ENCODE results near the gene LGALS3BP.

- TF ChIP-seq CTCF (IDR thresholded peaks at IDR 0.05; ENCODE audit: low read depth, low read length, missing input control): no peak
- no peak for TF ChIP-seq GABPA (IDR thresholded peaks at IDR 0.05 in 1 of 2, conservative IDR thresholded peaks at IDR 0.05 in 1 of 2)
- TF ChIP-seq ATF3 (IDR thresholded peaks at IDR 0.05): no peak
- TF ChIP-seq RAD21 (IDR thresholded peaks at IDR 0.05): no peak
- TF ChIP-seq REST (IDR thresholded peaks at IDR 0.05): no peak
- TF ChIP-seq JUND (IDR thresholded peaks at IDR 0.05): no peak
- no peak for TF ChIP-seq NR2F2 (IDR thresholded peaks at IDR 0.05)
- TF ChIP-seq YY1 (IDR thresholded peaks at IDR 0.05): no peak
- no peak for TF ChIP-seq SP1 (IDR thresholded peaks at IDR 0.05)
- TF ChIP-seq RXRA (IDR thresholded peaks at IDR 0.05): no peak
Observed at GRCh38 chr17:78946631-78947030, 33.1 kb downstream of the LGALS3BP start.
